ENCODE measurements around the gene ZNF367. TPM values are rescaled to one million over a fixed set of nuclear protein-coding genes. Genes with fewer than 3 reads are reported as not detected.

The ZNF367 gene
- total and polyA plus RNA-seq, 2 experiments from 2014 or later, result 2.5 to 12.3 TPM

- TF ChIP-seq CTCF (conservative IDR thresholded peaks at IDR 0.05; ENCODE audit: low read depth in 2 of 2) (no peak), STAT1 (IDR thresholded peaks at IDR 0.05; ENCODE audit: unreplicated experiment) (no peak), NANOG (IDR thresholded peaks at IDR 0.05; ENCODE audit: borderline replicate concordance) (no peak), ETS1 (IDR thresholded peaks at IDR 0.05) (no peak), CREB1 (CRISPR knock-in tag; IDR thresholded peaks at IDR 0.05; ENCODE audit: low read depth) (no peak), EZH2 (IDR thresholded peaks at IDR 0.05; ENCODE audit: low read depth, unreplicated experiment) (no peak), ZNF331 (CRISPR knock-in tag; IDR thresholded peaks at IDR 0.05; ENCODE audit: low read depth) (no peak), POLR2AphosphoS5 (IDR thresholded peaks at IDR 0.05; ENCODE audit: low read depth) (no peak), EZH2phosphoT487 (IDR thresholded peaks at IDR 0.05; ENCODE audit: unreplicated experiment) (no peak), ZNF114 (CRISPR knock-in tag; IDR thresholded peaks at IDR 0.05) (no peak)
- TF ChIP-seq, protein P1, sequence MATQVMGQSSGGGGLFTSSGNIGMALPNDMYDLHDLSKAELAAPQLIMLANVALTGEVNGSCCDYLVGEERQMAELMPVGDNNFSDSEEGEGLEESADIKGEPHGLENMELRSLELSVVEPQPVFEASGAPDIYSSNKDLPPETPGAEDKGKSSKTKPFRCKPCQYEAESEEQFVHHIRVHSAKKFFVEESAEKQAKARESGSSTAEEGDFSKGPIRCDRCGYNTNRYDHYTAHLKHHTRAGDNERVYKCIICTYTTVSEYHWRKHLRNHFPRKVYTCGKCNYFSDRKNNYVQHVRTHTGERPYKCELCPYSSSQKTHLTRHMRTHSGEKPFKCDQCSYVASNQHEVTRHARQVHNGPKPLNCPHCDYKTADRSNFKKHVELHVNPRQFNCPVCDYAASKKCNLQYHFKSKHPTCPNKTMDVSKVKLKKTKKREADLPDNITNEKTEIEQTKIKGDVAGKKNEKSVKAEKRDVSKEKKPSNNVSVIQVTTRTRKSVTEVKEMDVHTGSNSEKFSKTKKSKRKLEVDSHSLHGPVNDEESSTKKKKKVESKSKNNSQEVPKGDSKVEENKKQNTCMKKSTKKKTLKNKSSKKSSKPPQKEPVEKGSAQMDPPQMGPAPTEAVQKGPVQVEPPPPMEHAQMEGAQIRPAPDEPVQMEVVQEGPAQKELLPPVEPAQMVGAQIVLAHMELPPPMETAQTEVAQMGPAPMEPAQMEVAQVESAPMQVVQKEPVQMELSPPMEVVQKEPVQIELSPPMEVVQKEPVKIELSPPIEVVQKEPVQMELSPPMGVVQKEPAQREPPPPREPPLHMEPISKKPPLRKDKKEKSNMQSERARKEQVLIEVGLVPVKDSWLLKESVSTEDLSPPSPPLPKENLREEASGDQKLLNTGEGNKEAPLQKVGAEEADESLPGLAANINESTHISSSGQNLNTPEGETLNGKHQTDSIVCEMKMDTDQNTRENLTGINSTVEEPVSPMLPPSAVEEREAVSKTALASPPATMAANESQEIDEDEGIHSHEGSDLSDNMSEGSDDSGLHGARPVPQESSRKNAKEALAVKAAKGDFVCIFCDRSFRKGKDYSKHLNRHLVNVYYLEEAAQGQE (IDR thresholded peaks at IDR 0.05; ENCODE audit: unreplicated experiment), result no peak
Measured at GRCh38 chr9:96447406-96447805, 29.2 kb upstream of the ZNF367 start (continued).

DNA sequence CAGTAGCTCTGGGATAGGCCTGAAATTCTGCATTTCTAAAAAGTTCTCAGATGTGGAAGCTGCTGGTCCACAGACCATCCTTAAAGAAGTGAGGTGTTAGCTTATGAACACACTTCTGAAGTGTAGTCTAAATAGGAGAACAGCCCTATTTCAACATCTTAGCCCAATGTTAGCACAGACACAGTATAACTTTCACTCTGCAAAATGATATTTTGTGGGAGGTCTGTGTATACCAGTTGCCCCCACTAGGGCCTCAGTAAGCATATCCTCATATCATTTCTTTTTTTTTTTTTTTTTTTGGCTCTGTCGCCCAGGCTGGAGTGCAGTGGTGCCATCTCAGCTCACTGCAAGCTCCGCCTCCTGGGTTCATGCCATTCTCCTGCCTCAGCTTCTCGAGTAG is 24.3 kb upstream of the ZNF367 start:
- Histone ChIP-seq H3K9me2 (ENCODE audit: insufficient read depth) (no peaks in the 10 kb centered on the region), H3K4me3 (no peak overlapping the region), H3K4me1 (ENCODE audit: insufficient read depth) (no peaks in the 10 kb centered on the region), H3F3A (replicated peaks; ENCODE audit: low read depth) (no peaks in the 10 kb centered on the region), H3K79me2 (replicated peaks; ENCODE audit: insufficient read depth) (no peaks in the 10 kb centered on the region), H3K36me3 (ENCODE audit: insufficient read depth) (no peaks in the 10 kb centered on the region), H3K4me2 (no peak overlapping the region), H3K27me3 (ENCODE audit: insufficient read depth) (no peaks in the 10 kb centered on the region), H2AFZ (no peak overlapping the region), H4K20me1 (replicated peaks; ENCODE audit: insufficient read depth) (no peaks in the 10 kb centered on the region), H3K27ac (ENCODE audit: low read depth) (no peak overlapping the region)
- H3K4me1 Mint-ChIP-seq, result no peaks in the 10 kb centered on the region
- H3K36me3 Mint-ChIP-seq (ENCODE audit: low read depth), result no peaks in the 10 kb centered on the region
- DNase-seq (ENCODE audit: low spot score), result no peak
- no peak; the same call in 2 of the 3 replicates for ATAC-seq
- H3K27ac Mint-ChIP-seq, result no peak overlapping the region
- TF ChIP-seq CREB1 (CRISPR knock-in tag; IDR thresholded peaks at IDR 0.05; ENCODE audit: low read depth), result no peak
- TF ChIP-seq POLR2AphosphoS5 (IDR thresholded peaks at IDR 0.05; ENCODE audit: low read depth), result no peak
- no peak for TF ChIP-seq ZNF114 (CRISPR knock-in tag; IDR thresholded peaks at IDR 0.05)
- no peak for TF ChIP-seq NANOG (IDR thresholded peaks at IDR 0.05; ENCODE audit: borderline replicate concordance)
- peaks cover 5% of the 10 kb centered on the region for H3K27me3 Mint-ChIP-seq (ENCODE audit: insufficient read depth, low read depth, poor library complexity)
- H3K9me3 Mint-ChIP-seq, result no peaks in the 10 kb centered on the region
- no peak overlapping the region for H3K4me3 Mint-ChIP-seq
